MM.1S (cell line): ENCODE data around the gene CER1.

Experiments
- DNase-seq: peaks from one replicate; pipeline ENCODE4 v3.0.0-alpha.2; 2015
- H2AFZ ChIP-seq: fragments of 300-600 bp; sonication (generic); 2 replicates; pipeline ENCODE4 v1.6.0; 2016; ENCODE audit warnings: antibody characterized with exemption, low read length
- H3F3A ChIP-seq: fragments of 300-600 bp; sonication (generic); 2 replicates; pipeline ENCODE4 v1.6.1; 2016; ENCODE audit warnings: mild to moderate bottlenecking, antibody characterized with exemption, low read length, moderate library complexity, mixed read lengths; ENCODE audit not compliant: insufficient read depth
- H3K27ac ChIP-seq: fragments of 300-600 bp; sonication (generic); 2 replicates; pipeline ENCODE4 v1.5.1; 2016; ENCODE audit warnings: mild to moderate bottlenecking, low read length
- H3K27me3 ChIP-seq: fragments of 300-600 bp; sonication (generic); replicated peaks from 2 replicates; pipeline ENCODE4 v1.6.0; 2016; ENCODE audit warnings: low read length; ENCODE audit not compliant: insufficient read depth
- H3K36me3 ChIP-seq: fragments of 300-600 bp; sonication (generic); replicated peaks from 2 replicates; pipeline ENCODE4 v1.6.1; 2016; ENCODE audit warnings: mild to moderate bottlenecking, low read length, mixed read lengths; ENCODE audit not compliant: insufficient read depth
- H3K4me1 ChIP-seq: fragments of 300-600 bp; sonication (generic); 2 replicates; pipeline ENCODE4 v1.6.1; 2016; ENCODE audit warnings: low read length, mixed read lengths
- H3K4me2 ChIP-seq: fragments of 300-600 bp; sonication (generic); 2 replicates; pipeline ENCODE4 v1.6.0; 2016; ENCODE audit warnings: low read depth, low read length
- H3K4me3 ChIP-seq: fragments of 300-600 bp; sonication (generic); 2 replicates; pipeline ENCODE4 v1.5.1; 2016; ENCODE audit warnings: low read length, mixed read lengths
- H3K79me2 ChIP-seq: fragments of 300-600 bp; sonication (generic); 2 replicates; pipeline ENCODE4 v1.6.1; 2016; ENCODE audit warnings: mixed run types, low read length, mixed read lengths
- H3K9ac ChIP-seq: fragments of 300-600 bp; sonication (generic); 2 replicates; pipeline ENCODE4 v1.6.1; 2016; ENCODE audit warnings: low read length, mixed read lengths
- H3K9me2 ChIP-seq: fragments of 300-600 bp; sonication (generic); replicated peaks from 2 replicates; pipeline ENCODE4 v1.6.1; 2016; ENCODE audit warnings: mild to moderate bottlenecking, low read length, mixed read lengths; ENCODE audit not compliant: insufficient read depth
- H3K9me3 ChIP-seq: fragments of 300-600 bp; sonication (generic); replicated peaks from 2 replicates; pipeline ENCODE4 v1.6.1; 2016; ENCODE audit warnings: mild to moderate bottlenecking, low read length, mixed read lengths; ENCODE audit not compliant: insufficient read depth
- H4K20me1 ChIP-seq: fragments of 300-600 bp; sonication (generic); 2 replicates; pipeline ENCODE4 v1.6.1; 2016; ENCODE audit warnings: mild to moderate bottlenecking, low read length, moderate library complexity, mixed read lengths; ENCODE audit not compliant: insufficient read depth
- EZH2 ChIP-seq: fragments of 300-600 bp; sonication (generic); optimal IDR thresholded peaks from 2 replicates; pipeline ENCODE3; 2017; ENCODE audit warnings: low read depth, mild to moderate bottlenecking, antibody characterized with exemption, low read length, mixed read lengths
- EZH2phosphoT487 ChIP-seq: fragments of 300-600 bp; sonication (generic); IDR thresholded peaks from 2 replicates; pipeline ENCODE4 v1.6.1; 2018; ENCODE audit warnings: antibody characterized with exemption, low read length
- TF ChIP-seq, protein P1 (sequence below): fragments of 300-600 bp; sonication (generic); IDR thresholded peaks from 2 replicates; pipeline ENCODE4 v1.5.1; 2016; ENCODE audit warnings: antibody characterized with exemption, low read length, mixed read lengths

The CER1 gene

DNA sequence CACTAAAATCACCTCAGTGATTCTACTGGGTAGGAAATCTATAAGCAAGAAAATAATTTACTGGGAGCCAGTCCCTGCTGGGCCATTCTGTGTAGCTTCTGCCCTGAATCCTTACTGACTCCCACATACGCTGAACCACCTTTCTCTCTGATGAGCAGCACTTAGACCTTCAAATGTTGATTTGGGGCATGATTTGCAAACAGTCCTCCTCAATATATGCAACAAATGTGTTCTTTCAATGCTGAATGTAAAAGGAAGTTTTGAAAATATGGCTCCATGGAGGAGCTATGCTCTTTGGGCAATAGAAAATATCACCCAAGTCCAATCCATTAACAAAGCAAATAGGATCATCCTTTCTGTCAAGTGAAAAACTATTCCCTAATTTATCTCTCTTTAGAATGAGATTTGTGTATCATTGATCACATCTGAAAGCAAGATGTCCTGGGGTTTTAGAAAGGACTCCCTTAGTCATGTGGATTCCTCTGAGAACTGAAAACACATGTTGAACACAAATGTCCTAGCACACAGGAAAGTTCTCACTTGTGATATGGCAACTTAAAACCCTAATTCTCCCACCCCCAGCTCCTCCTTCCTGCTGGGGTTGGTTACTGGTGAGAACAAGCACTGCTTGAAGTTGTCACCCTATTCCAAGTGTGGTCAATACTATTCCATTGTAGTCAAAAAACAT, 8.9 kb upstream of the CER1 start:
- H3F3A ChIP-seq = no peaks in the 10 kb centered on the region
- no peak overlapping the region for H3K9ac ChIP-seq
- H3K9me3 ChIP-seq = no peaks in the 10 kb centered on the region
- no peak for DNase-seq
- H3K9me2 ChIP-seq = no peaks in the 10 kb centered on the region
- no peaks in the 10 kb centered on the region for H3K79me2 ChIP-seq
- TF ChIP-seq EZH2 = no peak
- TF ChIP-seq, protein P1, sequence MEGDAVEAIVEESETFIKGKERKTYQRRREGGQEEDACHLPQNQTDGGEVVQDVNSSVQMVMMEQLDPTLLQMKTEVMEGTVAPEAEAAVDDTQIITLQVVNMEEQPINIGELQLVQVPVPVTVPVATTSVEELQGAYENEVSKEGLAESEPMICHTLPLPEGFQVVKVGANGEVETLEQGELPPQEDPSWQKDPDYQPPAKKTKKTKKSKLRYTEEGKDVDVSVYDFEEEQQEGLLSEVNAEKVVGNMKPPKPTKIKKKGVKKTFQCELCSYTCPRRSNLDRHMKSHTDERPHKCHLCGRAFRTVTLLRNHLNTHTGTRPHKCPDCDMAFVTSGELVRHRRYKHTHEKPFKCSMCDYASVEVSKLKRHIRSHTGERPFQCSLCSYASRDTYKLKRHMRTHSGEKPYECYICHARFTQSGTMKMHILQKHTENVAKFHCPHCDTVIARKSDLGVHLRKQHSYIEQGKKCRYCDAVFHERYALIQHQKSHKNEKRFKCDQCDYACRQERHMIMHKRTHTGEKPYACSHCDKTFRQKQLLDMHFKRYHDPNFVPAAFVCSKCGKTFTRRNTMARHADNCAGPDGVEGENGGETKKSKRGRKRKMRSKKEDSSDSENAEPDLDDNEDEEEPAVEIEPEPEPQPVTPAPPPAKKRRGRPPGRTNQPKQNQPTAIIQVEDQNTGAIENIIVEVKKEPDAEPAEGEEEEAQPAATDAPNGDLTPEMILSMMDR = no peak
- no peak for TF ChIP-seq EZH2phosphoT487
- no peak overlapping the region for H3K27ac ChIP-seq
- no peak overlapping the region for H2AFZ ChIP-seq
- H3K4me1 ChIP-seq = no peaks in the 10 kb centered on the region
- H4K20me1 ChIP-seq = no peaks in the 10 kb centered on the region
- H3K36me3 ChIP-seq = no peaks in the 10 kb centered on the region
- no peak overlapping the region for H3K4me3 ChIP-seq
- no peaks in the 10 kb centered on the region for H3K27me3 ChIP-seq
- H3K4me2 ChIP-seq = no peak overlapping the region

DNA sequence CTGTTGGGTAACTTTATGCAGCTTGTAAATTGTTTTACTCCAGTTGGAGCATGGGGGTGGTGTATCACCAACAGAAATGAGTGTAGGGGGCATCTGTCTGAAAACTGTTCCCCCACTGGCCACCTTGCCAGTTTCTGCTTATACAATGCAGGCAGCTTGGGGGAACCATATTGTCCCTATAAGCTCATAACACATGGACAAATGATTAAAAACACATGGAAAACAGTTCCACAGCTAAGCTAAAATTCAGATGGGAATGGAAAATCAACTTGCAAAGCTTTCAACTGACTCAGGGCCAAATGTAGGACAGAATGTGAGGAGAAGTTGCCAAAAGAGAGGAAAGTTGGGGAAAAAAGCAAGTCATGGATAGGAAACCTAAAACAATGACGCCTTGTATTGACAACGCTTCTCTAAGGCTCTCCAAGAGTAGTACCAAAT, 7.9 kb upstream of the CER1 start:
- Histone ChIP-seq H3K9me3 (no peaks in the 10 kb centered on the region), H4K20me1 (no peaks in the 10 kb centered on the region), H3K4me2 (no peak overlapping the region), H3K27ac (no peak overlapping the region), H3K79me2 (no peaks in the 10 kb centered on the region), H3K9me2 (no peaks in the 10 kb centered on the region), H3F3A (no peaks in the 10 kb centered on the region), H3K27me3 (no peaks in the 10 kb centered on the region), H3K36me3 (no peaks in the 10 kb centered on the region), H3K9ac (no peak overlapping the region), H2AFZ (no peak overlapping the region), H3K4me3 (no peak overlapping the region), H3K4me1 (no peaks in the 10 kb centered on the region)
- no peak for DNase-seq
- TF ChIP-seq EZH2phosphoT487 = no peak
- TF ChIP-seq EZH2 = no peak
- TF ChIP-seq, protein P1 = no peak

DNA sequence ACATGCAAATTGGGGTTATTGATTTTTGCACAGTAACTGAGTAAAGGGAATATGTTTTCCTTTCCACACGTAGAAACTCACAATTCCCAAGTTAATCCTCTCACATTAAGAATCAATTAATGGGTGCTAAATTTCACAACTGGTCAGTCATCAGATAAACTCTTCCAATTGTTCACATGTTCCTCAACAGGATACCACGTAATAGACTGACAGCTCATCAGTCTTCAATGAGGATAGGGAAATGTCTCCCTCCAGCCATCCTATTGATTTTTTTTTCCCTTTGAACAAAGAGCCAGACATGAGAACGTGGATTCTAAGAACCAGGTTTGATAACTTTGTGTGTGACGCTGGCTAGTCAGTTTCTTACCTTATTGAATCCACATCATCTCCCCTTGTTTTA, 768 bp upstream of the CER1 start:
- DNase-seq = no peak
- H3K9ac ChIP-seq = no peak overlapping the region

More for the DNA sequence above, 768 bp upstream of the CER1 start:
- H3K9me2 ChIP-seq = no peaks in the 10 kb centered on the region
- H3K79me2 ChIP-seq = no peaks in the 10 kb centered on the region
- no peaks in the 10 kb centered on the region for H3K36me3 ChIP-seq
- TF ChIP-seq EZH2 (no peak), EZH2phosphoT487 (no peak)
- TF ChIP-seq, protein P1 = no peak
- H2AFZ ChIP-seq = no peak overlapping the region
- H3K4me3 ChIP-seq = no peak overlapping the region
- no peaks in the 10 kb centered on the region for H3K4me1 ChIP-seq
- H3K27ac ChIP-seq = no peak overlapping the region
- H3F3A ChIP-seq = no peaks in the 10 kb centered on the region
- no peaks in the 10 kb centered on the region for H3K9me3 ChIP-seq
- no peaks in the 10 kb centered on the region for H4K20me1 ChIP-seq
- H3K27me3 ChIP-seq = no peaks in the 10 kb centered on the region
- H3K4me2 ChIP-seq = no peak overlapping the region
